ENCODE measurements around the gene HEXIM1. TPM values are rescaled to one million over a fixed set of nuclear protein-coding genes. Genes with fewer than 3 reads are reported as not detected.

HEXIM1 gene
- polyA plus RNA-seq (ENCODE audit: insufficient read length) = 22.1 TPM

GRCh38 chr17:45148183-45149036, at the start of gene HEXIM1:
TSS of gene HEXIM1 (plus strand) at chr17:45148475. CDS start at chr17:45149191, 716 bp downstream.
- DNase-seq (ENCODE audit: low read depth) = peak; percentile 98

- DNase-seq (ENCODE audit: low read depth) = peak; percentile 41
Measured at GRCh38 chr17:45098869-45099616, 49.2 kb upstream of the HEXIM1 start.

GRCh38 chr17:45101546-45101882, 46.8 kb upstream of the HEXIM1 start:
- no peak for DNase-seq (ENCODE audit: low read depth)

GRCh38 chr17:45101883-45102811, 46.1 kb upstream of the HEXIM1 start:
- no peak for DNase-seq (ENCODE audit: low read depth)

GRCh38 chr17:45102856-45103255, 45.4 kb upstream of the HEXIM1 start:
- DNase-seq (ENCODE audit: low read depth) = no peak

- no peak for DNase-seq (ENCODE audit: low read depth)
Measured at GRCh38 chr17:45103269-45103795, 44.9 kb upstream of the HEXIM1 start.

GRCh38 chr17:45104029-45104428, 44.2 kb upstream of the HEXIM1 start:
- no peak for DNase-seq (ENCODE audit: low read depth)

GRCh38 chr17:45104497-45104896, 43.8 kb upstream of the HEXIM1 start:
- no peak for DNase-seq (ENCODE audit: low read depth)

GRCh38 chr17:45104907-45105624, 43.2 kb upstream of the HEXIM1 start:
- no peak for DNase-seq (ENCODE audit: low read depth)

GRCh38 chr17:45106096-45106495, 42.2 kb upstream of the HEXIM1 start:
- DNase-seq (ENCODE audit: low read depth) = no peak

- DNase-seq (ENCODE audit: low read depth) = no peak
Measured at GRCh38 chr17:45106582-45106981, 41.7 kb upstream of the HEXIM1 start.

- DNase-seq (ENCODE audit: low read depth) = no peak
Measured at GRCh38 chr17:45107293-45108010, 40.8 kb upstream of the HEXIM1 start.

GRCh38 chr17:45108051-45108450, 40.2 kb upstream of the HEXIM1 start:
- no peak for DNase-seq (ENCODE audit: low read depth)

GRCh38 chr17:45108595-45109521, 39.4 kb upstream of the HEXIM1 start:
- no peak for DNase-seq (ENCODE audit: low read depth)

- DNase-seq (ENCODE audit: low read depth) = no peak
Measured at GRCh38 chr17:45110676-45111611, 37.3 kb upstream of the HEXIM1 start.

- DNase-seq (ENCODE audit: low read depth) = no peak
Measured at GRCh38 chr17:45111850-45112249, 36.4 kb upstream of the HEXIM1 start.

- no peak for DNase-seq (ENCODE audit: low read depth)
Measured at GRCh38 chr17:45112559-45113423, 35.5 kb upstream of the HEXIM1 start.

Data from forelimb muscle (tissue), 1 donor.